IMR-90 (cell line): ENCODE measurements around the gene ZNF507.

Experiments used
- BHLHE40 ChIP-seq: fragments of 150-350 bp; IDR thresholded peaks from 2 replicates; pipeline ENCODE4 v1.6.1; 2016; ENCODE audit warnings: mild to moderate bottlenecking, low read depth, low read length
- CTCF ChIP-seq: conservative IDR thresholded peaks from 2 replicates; pipeline ENCODE4 v1.5.1; 2012; ENCODE audit warnings: mild to moderate bottlenecking, low read depth, low read length, improper control_type of control experiment
- FOS ChIP-seq: fragments of 150-350 bp; IDR thresholded peaks from 2 replicates; pipeline ENCODE4 v1.6.1; 2016; ENCODE audit warnings: low read depth, low read length
- MAFK ChIP-seq: IDR thresholded peaks from 2 replicates; pipeline ENCODE4 v1.6.1; 2012; ENCODE audit warnings: low read depth, low read length, improper control_type of control experiment
- MAZ ChIP-seq: IDR thresholded peaks from 2 replicates; pipeline ENCODE4 v1.6.1; 2012; ENCODE audit warnings: low read depth, mild to moderate bottlenecking, low read length, improper control_type of control experiment, moderate library complexity, borderline replicate concordance
- NFE2L2 ChIP-seq: fragments of 150-350 bp; IDR thresholded peaks from 2 replicates; pipeline ENCODE4 v1.6.1; 2016; ENCODE audit warnings: low read depth, mild to moderate bottlenecking, low read length
- POLR2A ChIP-seq: IDR thresholded peaks from 2 replicates; pipeline ENCODE4 v1.6.1; 2012; ENCODE audit warnings: mild to moderate bottlenecking, low read depth, low read length
- RAD21 ChIP-seq: IDR thresholded peaks from 2 replicates; pipeline ENCODE4 v1.6.1; 2012; ENCODE audit warnings: low read length, improper control_type of control experiment
- RCOR1 ChIP-seq: IDR thresholded peaks from 2 replicates; pipeline ENCODE4 v1.6.1; 2012; ENCODE audit warnings: mild to moderate bottlenecking, low read length, improper control_type of control experiment; ENCODE audit not compliant: insufficient replicate concordance
- RFX5 ChIP-seq: IDR thresholded peaks from 2 replicates; pipeline ENCODE4 v1.8.0; 2012; ENCODE audit warnings: low read depth, mild to moderate bottlenecking, low read length, moderate library complexity
- SMC3 ChIP-seq: fragments of 150-350 bp; IDR thresholded peaks from 2 replicates; pipeline ENCODE4 v1.6.1; 2016; ENCODE audit warnings: low read depth, mild to moderate bottlenecking, antibody characterized with exemption, low read length, moderate library complexity
- TF ChIP-seq, protein P1 (sequence below): fragments of 150-350 bp; IDR thresholded peaks from 2 replicates; pipeline ENCODE4 v1.6.1; 2017; ENCODE audit warnings: mild to moderate bottlenecking, antibody characterized with exemption, low read length, low read depth

GRCh38 chr19:32337084-32337808 is 8.2 kb upstream of the ZNF507 start:
- no peak for TF ChIP-seq MAFK
- no peak for TF ChIP-seq POLR2A
- TF ChIP-seq RAD21 = no peak
- no peak for TF ChIP-seq CTCF
- TF ChIP-seq SMC3 = no peak
- TF ChIP-seq RCOR1 = no peak
- no peak for TF ChIP-seq MAZ
- TF ChIP-seq BHLHE40 = no peak
- TF ChIP-seq FOS = no peak
- no peak for TF ChIP-seq RFX5
- TF ChIP-seq NFE2L2 = no peak
- TF ChIP-seq, protein P1, sequence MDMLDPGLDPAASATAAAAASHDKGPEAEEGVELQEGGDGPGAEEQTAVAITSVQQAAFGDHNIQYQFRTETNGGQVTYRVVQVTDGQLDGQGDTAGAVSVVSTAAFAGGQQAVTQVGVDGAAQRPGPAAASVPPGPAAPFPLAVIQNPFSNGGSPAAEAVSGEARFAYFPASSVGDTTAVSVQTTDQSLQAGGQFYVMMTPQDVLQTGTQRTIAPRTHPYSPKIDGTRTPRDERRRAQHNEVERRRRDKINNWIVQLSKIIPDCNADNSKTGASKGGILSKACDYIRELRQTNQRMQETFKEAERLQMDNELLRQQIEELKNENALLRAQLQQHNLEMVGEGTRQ = no peak
